ENCODE measurements around the gene UBFD1.
"Not testable (repeated sequence)": the region's sequence is repeated elsewhere in the genome, so short reads cannot be mapped to it uniquely, and the experiment has no call there.

Gene UBFD1

DNA sequence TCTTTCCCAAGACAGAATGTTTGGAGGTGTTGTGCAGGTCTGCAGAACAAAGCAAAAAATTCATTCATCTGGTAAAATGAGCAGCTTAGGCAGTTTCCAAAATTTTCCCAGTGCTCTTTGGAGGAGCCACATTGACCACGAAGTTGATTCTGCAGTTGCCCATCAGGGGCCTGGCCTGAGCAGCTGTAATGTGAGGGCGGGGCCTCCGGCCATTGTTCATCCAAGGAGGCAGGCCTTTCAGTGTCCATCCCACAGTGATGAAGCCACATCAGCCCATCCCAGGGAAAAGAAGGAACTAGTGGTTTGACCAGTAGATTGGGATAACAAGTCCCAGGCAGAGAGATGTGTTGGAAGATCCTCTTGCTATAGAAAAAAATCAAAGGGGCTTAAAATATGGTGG lies 10.1 kb downstream of the UBFD1 start:
- no peak for DNase-seq (ENCODE audit: low spot score)

DNA sequence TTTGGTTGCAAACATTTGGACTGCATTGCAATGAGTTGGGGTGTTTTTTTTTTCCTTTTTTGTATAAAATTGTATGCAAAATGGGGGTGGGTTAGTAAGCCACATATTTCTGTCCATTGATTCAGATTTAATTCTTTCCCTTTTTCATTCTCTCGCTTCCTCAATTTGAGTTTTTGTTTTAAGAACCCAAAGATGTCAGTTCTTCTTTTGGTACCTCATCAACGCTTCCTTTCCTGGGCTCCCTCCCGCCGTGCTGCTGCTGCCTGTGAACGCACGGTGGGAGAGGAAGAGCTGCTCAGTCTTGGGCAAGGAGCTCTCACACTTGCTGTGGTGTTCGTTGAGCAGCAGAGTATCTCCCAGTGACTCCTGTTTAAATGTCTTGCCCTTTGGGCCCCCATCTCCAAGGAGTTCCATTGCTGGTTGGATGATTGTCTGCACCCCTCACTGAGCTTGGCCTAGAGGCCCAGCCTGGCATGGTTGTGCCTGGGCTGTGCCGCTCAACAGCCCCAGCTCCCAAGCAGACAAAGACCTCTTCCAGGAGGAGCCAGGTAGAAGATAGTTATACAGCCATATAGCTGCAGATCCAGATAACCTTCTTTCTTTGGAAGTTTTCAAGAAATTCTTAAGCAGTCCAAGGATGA lies 13.6 kb downstream of the UBFD1 start:
- DNase-seq (ENCODE audit: low spot score): no peak

DNA sequence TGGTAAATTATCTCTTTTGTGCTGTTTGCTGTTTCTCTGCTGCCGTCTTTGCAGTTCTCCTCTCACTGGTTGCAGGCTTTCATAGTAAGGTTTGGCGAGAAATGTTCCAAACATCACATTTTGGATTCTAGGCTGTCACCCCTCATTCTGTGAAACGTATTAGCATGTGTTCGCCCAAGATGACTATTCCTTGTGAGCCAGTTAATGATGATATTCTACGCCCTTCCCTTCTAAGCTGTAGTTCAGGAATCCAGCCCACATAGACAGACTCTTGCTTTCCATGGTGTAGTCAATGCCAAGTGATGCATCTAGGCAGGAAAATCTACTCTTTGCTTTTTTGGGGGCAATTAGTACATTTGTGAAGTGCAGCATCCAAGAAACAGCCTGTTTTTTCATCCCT lies 14.4 kb downstream of the UBFD1 start:
- no peak for DNase-seq (ENCODE audit: low spot score)

DNA sequence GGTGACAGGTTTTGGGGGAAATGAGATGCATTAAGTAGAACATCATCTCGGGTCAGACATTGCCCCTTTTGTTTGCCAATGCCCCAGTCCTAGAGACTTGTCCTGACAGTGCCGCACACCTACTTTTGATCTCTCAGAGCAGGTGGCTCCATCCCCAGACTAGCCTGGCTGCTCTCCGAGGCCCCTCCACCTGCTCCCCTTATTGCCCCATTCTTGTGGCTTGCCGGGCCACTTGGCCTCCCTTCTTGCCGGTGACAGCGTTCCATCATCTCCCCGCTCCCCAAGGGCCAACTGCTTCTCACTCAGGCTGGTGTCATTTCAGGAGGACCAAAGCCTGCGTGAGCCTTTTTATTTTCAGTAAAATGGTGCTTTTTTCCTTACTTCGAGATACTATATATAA lies 14.9 kb downstream of the UBFD1 start:
- DNase-seq (ENCODE audit: low spot score): no peak

DNA sequence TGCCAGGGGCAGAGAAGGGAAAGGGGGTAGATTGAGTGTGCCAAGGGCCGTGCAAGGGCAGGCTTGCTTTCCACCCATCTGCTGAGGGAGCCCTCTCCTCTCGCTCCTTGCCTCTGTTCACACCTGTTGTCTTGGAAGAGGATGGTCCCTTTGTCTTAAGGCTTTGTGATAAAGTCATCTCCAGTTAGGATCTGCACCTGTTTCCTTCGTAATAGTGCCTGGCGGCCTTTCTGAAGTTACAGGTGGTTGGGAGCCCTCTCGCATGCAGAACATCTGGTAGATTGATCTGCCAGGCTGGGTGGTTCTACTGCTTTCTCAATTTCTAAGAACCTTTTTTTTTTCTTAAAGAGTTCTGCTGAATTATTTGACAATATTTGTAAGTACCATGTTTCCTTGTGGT lies 16.3 kb downstream of the UBFD1 start:
- DNase-seq (ENCODE audit: low spot score): no peak

DNA sequence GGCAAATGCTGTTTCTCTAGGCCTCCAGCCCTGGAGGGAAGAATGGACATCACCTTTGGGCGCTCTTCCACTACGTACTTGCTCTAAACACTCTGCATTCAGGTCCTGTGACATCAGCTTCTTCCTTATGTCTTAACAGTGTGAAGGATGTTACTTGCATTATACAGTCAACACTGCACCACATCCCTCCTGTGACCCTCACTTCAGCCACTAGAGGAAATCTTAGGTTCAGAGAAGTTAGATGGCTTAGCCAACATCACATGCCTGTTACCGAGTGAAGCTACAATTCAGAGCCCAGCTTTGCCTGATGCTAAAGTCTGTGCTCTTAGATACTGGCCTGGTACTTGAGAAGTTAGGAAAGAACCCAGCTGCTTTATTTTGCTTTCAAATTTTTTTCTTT lies 18.3 kb downstream of the UBFD1 start:
- DNase-seq (ENCODE audit: low spot score): no peak

DNA sequence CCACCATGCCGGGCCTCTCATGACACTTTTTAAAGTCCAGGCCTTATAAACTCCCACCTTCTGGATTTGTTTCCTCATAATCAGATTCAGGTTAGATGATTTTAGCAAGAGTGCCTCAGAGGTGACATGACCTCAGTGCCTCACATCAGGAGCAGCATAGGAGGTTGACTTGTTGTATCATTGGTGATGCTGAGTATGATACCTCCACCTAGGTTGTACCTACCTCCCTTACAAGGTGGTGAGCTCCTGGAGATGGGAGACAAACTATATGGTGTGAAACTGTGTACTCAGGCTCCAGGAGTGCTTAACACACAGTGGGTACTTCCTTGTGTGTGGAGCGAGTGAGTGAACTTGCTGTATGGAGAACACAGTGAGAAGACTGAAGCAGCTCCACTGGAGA lies 20.0 kb downstream of the UBFD1 start:
- DNase-seq (ENCODE audit: low spot score): no peak

DNA sequence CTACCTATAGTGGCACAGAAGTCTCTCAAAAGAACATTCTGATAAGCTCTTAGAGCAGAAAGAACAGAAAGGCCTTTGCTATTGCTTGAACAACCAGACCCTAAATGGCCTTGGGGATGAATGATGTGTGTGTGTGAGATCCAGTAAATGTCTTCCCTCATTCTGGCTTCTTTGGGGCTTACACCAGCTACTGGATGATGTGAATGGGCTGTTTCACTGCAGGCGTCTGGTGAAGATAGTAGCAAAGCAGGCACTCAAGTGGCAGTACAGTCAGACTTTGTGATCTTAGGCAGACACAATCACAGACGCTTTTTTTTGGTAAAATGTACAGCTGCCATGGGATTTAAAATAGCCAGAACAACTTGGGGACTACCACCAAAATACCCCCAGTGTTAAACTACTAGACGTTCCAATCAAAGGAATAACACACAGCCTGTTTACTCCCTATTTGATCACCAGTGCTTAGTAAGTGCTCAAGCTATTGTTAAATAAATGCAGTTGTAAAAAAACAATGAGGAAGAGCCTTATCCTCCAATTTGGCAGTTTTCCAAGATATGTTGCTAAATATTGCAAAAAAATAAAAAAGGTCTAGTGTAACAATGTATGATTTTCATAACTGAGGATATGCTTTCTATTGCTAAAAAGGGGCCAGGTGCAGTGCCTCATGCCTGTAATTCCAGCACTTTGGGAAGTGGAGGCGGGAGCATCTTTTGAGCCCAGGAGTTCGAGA lies 20.7 kb downstream of the UBFD1 start:
- no peak for DNase-seq (ENCODE audit: low spot score)

DNA sequence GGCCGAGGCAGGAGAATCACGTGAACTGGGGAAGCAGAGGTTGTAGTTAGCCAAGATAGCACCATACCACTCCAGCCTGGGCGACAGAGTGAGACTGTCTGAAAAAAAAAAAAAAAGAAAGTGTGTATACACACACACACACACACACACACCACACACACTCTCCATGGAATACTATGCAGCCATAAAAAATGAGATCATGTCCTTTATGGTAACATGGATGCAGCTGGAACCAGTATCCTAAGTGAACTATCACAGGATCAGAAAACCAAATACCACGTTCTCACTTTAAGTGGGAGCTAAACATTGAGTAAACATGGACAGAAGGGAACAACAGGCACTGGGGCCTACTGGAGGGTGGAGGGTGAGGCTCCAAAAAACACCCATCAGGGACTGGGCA lies 21.8 kb downstream of the UBFD1 start:
- DNase-seq (ENCODE audit: low spot score): no peak

DNA sequence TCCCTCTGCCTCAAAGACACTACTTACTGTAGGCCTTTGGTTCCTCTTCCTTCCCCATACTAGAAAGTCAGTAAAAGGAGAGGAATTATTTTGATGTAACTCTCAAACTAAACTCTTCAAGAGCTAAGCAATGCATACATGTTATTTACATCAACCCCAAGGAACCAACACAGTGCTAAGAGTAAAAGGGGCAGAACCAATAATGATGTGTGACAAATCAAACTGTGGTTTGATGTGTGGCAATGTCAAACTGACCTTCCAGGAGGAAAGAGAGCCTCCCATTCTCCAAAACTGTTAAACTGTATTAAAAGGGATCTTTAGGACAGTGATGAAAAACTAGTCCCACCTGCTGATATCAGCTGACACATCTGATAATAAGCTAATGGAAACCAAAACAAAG lies 22.9 kb downstream of the UBFD1 start:
- no peak for DNase-seq (ENCODE audit: low spot score)

DNA sequence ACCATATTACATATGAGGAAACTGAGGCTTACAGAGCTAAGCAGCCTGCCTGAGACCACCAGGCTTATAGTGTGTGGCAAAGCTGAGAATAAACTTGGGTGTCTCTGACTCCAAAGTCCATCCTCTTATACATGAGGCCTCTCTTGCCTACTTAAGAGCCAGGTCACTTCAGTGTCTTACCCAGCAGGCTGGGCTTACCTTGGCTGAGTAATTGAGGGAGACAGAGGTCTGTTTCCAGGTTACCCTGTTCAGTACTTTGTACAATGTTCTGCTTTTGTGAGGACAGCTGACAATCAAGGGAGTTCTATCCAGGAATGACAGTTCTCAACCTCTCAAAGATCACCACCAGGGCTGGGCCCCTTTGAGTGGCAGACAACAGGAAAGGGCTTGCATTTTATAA lies 24.2 kb downstream of the UBFD1 start:
- DNase-seq (ENCODE audit: low spot score): no peak

DNA sequence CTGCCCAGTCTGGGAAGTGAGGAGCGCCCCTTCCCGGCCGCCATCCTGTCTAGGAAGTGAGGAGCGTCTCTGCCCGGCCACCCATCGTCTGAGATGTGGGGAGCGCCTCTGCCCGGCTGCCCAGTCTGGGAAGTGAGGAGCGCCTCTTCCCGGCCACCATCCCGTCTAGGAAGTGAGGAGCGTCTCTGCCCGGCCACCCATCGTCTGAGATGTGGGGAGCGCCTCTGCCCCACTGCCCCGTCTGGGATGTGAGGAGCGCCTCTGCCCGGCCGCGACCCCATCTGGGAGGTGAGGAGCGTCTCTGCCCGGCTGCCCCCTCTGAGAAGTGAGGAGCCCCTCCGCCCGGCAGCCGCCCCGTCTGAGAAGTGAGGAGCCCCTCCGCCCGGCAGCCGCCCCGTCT lies 25.7 kb downstream of the UBFD1 start:
- not testable (repeated sequence) for DNase-seq (ENCODE audit: low spot score)

DNA sequence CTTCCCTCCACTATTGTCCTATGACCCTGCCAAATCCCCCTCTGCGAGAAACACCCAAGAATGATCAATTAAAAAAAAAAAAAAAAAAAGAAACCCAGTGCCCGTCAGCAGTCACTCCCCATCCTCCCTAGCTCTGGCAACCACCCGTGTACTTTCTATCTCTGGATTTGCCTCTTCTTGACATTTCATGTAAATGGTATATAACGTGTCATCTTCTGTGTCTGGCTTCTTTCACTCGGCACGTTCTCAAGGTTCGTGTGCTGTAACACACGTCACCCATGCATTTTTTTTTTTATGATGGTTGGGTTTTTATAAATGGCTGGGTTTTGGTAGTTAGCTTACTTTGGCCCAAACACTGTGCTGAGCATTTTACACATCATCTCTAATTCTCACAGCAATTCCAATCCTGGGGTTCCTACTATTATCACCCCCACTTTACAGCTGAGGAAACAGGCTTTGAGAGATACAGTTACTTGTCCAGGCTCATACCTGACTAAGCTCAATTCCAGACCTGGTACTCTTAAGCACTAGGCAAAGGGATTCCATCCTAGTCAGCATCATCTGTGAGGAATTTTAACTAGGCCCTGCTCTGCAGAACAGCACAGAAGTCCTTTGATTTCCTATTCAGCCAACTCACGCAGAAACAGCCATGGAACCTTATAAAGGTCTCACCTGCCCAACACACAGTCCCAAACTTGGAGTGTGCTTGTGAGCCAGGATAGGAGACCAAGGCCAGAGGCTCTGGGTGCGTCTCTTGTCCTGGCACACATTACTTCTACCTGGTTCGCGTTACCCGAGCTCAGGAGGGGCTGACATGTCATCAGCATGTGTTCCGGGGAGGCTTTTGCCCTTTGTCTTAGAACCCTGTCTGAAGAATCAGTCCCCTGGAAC lies 26.9 kb downstream of the UBFD1 start:
- DNase-seq (ENCODE audit: low spot score): no peak

DNA sequence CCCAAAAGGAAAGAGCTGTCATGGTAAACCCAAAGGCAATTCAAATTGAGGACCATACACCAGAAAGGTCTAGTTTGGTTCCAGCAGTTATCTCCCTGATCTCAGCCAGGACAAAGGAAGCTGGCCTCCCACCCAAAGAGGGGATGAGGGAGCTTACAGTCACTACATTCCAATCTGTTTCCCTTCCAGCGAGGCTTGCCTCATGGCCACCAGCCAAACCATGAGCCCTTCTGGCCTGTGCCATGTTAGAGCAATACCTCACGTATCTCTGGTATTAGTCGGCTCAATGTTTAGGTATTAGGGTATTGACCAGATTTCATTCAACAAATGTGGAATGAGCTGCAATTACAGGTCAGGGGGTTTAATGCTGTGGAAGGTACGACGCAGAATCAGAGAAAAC lies 30.2 kb downstream of the UBFD1 start:
- no peak for DNase-seq (ENCODE audit: low spot score)

DNA sequence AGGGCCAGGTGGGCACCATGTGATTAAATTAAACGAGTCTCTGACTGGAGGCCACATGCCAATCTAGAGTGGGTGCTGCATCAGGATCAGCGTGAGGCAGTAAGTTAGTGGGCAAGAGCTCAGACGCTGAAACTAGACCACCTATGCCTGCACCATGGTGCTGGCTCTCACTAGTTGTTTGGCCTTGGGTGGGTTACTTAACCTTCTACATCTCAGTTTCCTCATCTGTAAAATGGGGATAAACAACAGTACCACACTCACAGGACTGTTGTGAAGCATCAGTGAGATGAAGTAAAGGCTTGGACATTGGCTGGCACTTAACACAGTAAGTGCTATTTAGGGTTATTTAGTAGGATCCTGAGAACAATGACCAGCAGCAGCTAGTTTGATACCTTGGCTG lies 32.7 kb downstream of the UBFD1 start:
- no peak for DNase-seq (ENCODE audit: low spot score)

DNA sequence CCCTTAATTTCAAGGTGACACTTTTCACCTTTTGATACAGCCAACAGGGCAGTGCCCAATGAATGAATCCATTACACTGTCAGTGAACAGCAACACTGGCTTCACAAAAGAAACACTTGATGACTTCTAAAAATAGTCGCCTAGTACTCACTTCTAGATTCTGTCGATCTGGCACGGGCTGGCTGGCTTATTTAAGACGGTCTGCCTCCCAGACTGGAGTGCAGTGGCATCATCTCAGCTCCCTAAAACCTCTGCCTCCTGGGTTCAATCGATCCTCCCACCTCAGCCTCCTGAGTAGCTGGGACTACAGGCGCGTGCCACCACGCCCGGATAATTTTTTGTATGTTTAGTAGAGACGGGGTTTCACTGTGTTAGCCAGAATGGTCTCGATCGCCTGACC lies 36.7 kb downstream of the UBFD1 start:
- DNase-seq (ENCODE audit: low spot score): no peak

DNA sequence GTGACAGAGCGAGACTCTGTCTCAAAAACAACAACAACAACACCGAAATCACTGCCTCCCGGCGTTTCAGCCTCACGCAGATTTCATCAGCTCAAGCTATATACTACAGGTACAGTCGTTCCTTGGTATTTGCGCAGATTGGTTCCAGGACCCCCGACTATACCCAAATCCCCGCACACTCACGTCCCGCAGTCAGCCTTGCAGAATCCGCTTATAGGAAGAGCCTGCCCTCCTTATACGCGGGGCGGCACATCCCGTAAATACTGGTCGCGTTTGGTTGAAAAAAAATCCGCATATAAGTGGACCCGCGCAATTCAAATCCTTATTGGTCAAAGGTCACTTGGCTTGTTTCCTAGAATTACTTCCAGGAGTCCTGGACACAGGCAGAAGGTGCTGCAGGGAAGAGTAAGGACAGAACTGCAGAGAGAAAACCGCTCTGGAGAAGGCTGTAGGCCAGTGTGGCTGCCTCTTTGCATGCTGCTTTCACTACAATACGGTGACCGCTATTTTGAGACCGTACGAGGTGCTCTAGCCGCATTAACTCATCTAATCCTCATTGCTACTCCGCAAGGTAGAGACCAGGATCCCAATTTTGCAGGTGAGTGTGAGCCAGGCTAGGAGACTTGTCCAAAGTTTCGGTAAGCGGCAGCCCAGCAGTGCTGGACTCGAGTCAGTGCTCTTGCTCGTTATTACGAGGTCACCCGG lies 37.9 kb downstream of the UBFD1 start:
- no peak for DNase-seq (ENCODE audit: low spot score)

DNA sequence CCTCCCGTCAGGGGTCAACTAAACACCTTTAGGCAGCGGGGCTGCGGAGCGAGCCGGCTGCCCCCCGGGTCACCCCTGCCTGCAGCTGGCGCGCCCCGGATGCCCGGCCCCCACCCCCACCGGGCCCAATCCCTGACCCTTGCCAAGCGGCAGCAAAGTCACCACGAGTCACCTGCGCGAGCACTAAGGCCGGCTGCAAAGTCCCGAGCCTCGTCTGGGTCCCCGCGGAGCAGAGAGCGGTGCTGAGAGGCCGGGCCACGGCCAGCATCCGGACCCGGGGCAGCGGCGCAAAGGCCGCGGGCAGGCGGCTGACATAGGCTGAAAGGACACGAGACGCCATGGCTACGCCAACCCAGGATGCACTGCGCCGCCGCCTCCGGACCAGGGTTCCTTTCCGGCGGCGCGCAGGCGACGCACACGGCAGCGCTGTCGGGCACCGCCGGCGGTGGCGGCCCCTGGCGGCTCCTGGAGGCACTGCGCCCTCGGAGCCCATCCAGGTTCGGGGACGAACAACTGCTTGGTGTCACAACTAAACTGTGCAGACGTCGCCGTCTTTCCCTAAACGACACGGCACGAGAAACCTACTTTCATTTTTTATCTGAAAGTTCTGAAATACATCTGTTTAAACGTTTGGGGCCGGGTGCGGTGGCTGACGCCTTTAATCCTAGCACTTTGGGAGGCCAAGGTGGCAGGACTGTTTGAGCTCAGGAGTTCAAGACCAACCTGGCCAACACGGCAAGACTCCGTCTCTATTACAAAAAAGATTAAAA lies 38.6 kb downstream of the UBFD1 start, which contains the start of gene NDUFAB1:
Gene NDUFAB1, minus strand, starts transcription at position 366 of the 770 bp plus-strand sequence. Its CDS starts 26 bp downstream, at position 340.
- DNase-seq (ENCODE audit: low spot score): peak; percentile 83

DNA sequence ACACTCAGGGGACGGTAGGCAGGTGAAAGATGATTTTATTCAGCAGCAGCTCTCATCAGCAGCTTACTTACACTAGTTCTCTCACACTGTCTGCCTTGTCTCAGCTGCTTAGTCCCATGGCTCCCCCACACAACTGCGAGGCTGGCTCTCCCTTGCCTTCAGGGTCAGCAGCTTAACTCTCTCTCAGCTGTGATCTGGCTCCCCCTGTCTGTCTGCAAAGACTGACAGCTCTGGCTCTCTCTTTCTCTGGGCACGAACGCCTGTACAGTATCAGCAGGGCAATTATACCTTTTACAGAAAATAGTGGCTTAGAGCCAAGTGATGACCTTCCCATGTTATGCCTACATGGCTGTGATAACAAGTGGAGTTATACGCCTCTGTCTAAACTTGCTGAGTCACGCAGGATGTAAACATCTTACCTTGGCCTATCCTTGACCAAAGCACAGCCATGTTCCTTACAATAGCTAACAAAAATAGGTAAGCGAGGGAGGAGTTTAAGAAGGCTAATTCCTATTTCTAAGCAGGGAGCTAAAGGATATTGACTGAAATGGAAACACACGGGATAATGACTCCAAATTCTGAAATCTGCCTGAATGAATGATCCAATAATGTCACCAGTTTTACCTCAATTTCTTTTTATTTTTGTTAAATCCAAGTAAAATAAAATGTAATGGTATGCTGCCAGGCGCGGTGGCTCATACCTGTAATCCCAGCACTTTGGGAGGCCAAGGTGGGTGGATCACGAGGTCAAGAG lies 39.7 kb downstream of the UBFD1 start:
- peak; percentile 38 for DNase-seq (ENCODE audit: low spot score)

DNA sequence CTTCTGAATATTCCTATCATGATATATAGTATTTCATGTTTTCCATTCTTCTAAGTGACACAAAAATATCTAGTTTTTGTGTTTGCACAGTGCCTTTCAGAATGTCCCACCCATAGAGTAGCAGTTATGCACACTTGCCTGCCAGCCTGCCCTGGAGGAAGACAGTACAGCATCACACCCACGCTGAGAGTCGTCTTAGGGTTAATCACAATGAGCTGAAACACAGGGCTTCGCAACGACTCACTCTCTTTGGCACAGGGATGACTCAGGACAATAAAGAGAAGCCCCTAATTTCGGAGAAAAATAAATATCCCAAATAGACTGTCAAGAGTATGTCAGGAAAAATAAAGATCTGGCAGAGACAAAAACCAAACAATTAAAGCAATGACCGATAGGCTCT lies 50.2 kb downstream of the UBFD1 start:
- no peak for DNase-seq (ENCODE audit: low spot score)
